DMS153 treated with DMSO at 0.1 percent for 48 hours (cell line): ENCODE results near the gene ABCA1.

Experiments used
- DNase-seq: peaks from one replicate; lab custom pipeline; 2025; ENCODE audit not compliant: unreplicated experiment; lab: John Stamatoyannopoulos, UW

ABCA1 gene

GRCh38 chr9:104843644-104844240 lies 84.2 kb downstream of the ABCA1 start:
- no peak for DNase-seq

DNA sequence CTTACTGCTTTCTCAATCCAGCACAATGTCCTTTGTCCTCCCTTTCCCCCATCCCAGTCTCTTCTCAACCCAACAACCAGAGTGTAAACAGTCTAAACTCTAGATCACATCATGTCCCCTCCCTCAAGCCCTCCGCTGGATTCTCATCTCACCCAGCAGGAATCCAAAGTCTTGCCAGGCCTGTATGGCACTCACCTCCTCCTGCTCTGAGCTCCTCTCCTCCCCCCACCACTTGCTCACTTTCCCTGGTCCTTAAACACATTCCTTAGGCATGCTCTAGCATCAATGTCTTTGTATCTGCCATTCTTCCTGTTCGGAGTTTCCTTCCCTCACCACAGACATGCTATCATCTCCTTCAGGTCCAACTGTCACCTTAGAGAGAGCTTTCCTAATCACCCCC lies 85.3 kb downstream of the ABCA1 start:
- DNase-seq, result no peak

- DNase-seq, result no peak
These were observed 86.3 kb downstream of the ABCA1 start for GRCh38 chr9:104841601-104842141.

- DNase-seq, result no peak
These were observed 89.0 kb downstream of the ABCA1 start for GRCh38 chr9:104838958-104839357.

GRCh38 chr9:104836767-104837166 lies 91.2 kb downstream of the ABCA1 start:
- no peak for DNase-seq

GRCh38 chr9:104836235-104836634 lies 91.7 kb downstream of the ABCA1 start:
- DNase-seq, result no peak

GRCh38 chr9:104835161-104835560 lies 92.8 kb downstream of the ABCA1 start:
- no peak for DNase-seq

DNA sequence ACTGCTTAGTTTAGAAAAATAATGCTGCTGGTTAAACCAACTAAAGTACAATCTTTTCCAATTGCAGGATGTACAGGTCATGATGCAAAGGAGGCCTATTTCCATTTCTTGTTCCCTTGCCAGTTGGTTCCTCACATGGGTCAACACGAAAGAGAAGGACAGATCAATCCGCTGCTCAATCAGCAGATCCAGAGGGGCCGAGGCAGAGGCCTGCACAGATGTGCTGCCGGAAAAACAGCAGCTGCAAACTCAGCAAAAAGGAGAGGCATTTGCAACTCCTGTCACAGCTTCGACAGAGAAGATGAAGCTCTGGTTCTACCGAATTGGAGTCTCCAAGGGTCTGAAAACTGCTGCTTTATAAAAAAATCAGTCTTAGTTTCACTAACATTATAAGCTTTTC lies 94.3 kb downstream of the ABCA1 start:
- no peak for DNase-seq

DNA sequence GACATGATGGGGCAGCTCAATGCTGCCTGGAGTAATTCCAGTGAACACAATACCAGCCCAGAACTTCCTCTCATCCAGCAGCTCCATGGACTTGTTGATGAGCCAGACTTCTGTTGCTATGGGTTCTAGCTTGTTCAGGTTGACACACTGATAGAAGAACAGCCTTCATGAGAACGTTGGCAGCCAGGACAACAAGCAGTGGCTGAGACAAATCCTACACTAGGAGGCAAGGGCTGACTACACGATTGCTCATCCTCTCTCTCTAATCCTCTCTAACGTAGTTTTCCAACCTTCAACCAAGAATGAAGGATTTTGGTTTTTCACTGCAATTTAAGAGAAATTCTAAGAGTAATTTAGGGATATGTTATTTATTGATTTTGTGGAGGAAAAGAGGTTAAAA lies 96.3 kb downstream of the ABCA1 start:
- no peak for DNase-seq

- no peak for DNase-seq
These were observed 101.0 kb downstream of the ABCA1 start for GRCh38 chr9:104826911-104827310.

DNA sequence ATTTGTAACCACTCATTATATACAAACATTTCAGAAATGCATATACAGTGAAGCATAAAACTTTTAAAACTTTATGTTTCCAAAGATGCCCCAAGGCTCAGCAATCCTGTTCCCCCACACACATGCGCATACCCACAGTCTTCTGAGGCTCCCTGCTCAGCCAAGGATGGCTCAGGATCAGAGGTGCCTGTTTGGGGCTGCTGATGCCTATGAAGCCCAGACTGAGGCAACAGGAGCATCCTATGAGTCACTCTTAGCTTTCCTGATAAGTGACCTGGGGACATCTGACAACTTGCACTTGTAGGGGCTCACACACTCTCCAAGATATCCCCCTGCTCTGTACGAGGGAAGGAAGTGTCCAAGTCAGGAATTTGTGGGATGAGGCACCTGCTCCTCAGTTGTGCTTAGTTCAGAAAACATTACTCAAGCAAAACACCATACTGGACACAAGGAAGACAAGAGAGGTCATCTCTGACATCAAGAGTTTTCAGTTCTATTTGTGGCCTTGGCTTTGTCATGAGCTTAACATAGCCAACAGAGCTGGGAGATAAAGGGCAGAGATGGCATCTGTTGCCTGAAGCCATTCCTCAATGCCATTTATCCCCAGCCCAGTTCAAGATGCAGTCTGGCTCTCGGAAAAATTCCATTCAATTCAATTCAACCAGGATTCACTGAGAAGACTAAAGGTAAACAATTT lies 101.7 kb downstream of the ABCA1 start:
- no peak for DNase-seq

- DNase-seq, result no peak
These were observed 107.6 kb downstream of the ABCA1 start for GRCh38 chr9:104820336-104820735.

- DNase-seq, result no peak
These were observed 108.9 kb downstream of the ABCA1 start for GRCh38 chr9:104819033-104819432.

GRCh38 chr9:104817437-104817836 lies 110.5 kb downstream of the ABCA1 start:
- DNase-seq, result no peak

DNA sequence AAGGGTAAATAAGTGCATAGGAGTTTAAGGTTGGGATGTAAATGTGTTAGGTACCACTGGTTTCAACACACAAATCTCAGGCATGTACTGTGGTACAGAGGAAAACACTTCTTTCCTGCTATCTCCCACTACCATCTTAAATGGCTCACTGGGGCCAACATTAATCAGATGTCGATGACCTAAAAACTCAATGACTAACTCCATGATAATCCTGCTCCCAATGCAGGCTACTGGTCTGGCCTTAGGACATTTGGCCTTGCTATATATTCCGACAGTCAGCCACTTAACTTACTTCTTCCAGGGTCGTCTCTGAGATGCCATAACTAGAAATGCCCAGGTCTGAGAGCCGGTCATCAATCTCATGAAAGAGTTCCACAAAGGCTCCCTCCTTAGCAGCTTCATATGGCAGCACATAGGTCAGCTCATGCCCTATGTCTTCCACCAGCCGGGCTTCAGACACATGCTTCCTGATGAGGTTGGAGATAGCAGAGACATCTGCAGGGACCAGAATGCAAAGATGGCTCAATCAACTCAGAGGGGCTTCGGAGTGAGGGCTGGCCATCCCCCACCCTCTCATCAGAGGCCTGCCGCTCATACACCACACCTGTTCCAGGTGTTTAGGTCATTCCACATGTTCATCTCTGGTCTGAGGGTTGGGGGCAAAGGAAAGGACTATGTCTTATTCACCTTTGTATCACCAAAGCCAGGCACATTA lies 111.9 kb downstream of the ABCA1 start:
- no peak for DNase-seq

DNA sequence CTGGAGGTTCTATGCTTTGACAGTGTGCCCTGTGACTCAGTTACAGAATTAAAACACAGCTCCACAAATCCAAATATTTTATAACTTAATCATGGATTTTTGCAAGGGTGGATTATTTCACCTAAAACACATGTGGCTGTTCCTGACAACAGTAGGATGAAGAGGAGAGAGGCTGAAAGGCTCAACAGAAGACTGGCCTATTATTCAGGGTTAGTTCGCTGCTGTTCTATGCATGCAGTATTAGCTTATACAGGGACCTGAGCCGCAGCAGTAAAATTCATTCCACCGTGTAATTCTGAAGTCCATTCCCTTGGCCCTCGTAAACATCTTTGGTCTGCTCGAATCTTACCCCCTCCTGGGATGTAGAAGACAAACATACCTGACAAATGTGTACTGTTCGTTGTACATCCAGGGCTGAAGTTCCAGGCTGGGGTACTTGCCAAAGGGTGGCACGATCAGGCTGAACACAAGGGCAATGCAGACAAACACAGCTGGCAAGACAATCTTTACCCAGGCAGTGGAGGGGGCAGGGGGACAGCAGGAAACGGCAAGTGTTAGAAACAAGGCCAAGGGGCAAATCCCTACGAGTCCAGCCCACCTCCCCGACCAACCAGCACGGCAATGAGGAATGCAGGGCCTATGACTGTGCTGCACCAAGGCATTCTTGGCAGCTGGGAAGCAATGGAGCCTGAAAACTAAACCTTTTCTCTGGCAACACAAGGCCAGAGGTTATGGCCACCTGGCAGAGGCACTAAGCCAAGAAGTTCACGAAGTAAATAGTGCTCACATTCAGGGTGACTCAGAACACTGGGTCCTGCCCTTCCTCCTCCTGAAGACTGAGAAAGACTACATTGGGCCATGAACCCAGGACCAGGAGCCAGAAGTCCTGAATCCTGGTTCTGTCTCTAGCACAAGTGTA lies 117.3 kb downstream of the ABCA1 start:
- DNase-seq, result no peak

DNA sequence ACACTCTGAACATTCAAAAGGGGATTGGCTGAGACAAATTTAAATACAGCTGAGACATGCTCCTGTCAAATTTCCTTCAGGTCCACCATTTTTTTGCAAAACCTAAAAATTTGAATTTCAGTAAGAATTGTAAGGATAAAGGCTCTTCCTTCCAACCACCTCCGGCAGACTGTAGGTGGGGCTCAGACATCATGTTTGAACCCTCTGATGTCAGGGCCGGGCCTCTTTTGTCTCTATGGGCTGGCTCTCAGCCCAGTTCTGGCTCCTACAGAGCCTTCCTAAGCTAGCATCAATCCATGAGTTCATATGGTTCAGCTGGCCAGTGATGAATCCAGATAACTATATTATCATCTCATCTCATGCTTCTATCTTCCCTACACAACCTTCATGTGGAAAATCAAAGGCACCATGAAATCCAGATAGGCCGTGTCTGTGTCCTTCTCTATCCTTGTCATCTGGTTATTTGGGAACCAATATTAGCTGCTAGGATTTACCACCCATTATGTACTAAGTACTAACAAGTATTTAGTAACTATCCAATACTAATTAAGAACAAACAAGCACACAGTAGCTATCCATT lies 119.8 kb downstream of the ABCA1 start:
- DNase-seq, result peak; percentile 60

DNA sequence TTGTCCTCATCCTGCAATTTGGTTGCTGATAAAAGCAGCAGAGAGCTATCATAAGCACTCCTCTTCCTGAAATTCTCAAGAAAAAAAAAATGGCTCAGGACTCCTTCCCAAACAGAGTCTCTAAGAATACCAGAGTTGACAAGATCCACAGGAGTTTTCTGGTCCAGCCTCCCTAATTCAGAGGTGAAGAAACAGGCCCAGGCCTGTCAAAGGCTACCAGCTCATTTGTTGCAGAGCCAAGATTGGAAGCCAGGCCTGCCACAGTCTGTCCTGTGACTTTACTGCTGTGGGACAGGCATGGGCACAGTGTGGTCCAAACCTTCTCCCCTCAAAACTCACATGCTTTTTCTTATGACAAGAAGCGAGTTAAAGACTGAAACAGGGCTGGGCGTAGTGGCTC lies 122.5 kb downstream of the ABCA1 start:
- no peak for DNase-seq

DNA sequence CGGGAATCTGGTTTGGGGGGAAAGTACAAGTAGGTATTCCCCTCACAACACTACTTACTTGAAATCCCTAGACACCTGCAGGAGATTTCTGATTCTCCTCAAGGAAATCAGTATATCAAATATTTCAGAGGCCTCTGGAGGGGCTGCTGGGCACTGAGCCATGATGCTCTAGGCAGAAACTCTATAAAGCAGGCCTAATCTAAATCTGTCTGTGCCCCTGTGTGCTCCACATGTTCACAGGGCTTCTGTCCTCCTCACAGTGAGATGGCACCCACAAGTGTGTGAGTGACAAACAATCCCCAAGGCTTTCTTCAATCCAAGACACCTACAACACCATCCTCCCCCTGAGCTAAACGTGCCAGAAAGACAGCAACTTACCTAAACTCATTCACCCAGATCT lies 125.0 kb downstream of the ABCA1 start:
- DNase-seq, result no peak

GRCh38 chr9:104802110-104802509 lies 125.8 kb downstream of the ABCA1 start:
- no peak for DNase-seq
